Hypothalamus (tissue), 51 donors: ENCODE data around the gene CST8.

Experiments used
- DNase-seq, 51 donors: peaks; one replicate each; lab custom pipeline; 2025; lab: John Stamatoyannopoulos, UW

The CST8 gene

DNA sequence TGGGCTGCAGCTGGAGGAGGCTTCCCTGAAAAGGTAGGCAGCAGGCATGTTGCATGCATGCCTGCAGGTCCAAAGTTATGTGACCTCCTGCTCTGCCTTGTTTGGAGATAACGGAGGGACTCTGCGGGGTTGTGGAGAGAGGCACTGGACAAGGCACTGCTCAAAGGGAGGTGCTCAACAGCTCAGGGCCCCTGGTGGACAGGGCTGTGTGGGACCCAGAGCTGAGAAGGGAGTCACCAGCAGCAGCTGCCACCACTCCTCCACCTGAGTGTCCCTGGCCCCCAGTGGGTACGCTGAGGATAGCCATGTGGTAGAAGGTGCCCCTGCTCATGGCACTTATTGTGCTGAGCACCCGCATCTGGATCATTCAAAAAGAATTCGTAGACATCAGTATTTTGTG lies 15.5 kb upstream of the CST8 start:
- DNase-seq: no peak

DNA sequence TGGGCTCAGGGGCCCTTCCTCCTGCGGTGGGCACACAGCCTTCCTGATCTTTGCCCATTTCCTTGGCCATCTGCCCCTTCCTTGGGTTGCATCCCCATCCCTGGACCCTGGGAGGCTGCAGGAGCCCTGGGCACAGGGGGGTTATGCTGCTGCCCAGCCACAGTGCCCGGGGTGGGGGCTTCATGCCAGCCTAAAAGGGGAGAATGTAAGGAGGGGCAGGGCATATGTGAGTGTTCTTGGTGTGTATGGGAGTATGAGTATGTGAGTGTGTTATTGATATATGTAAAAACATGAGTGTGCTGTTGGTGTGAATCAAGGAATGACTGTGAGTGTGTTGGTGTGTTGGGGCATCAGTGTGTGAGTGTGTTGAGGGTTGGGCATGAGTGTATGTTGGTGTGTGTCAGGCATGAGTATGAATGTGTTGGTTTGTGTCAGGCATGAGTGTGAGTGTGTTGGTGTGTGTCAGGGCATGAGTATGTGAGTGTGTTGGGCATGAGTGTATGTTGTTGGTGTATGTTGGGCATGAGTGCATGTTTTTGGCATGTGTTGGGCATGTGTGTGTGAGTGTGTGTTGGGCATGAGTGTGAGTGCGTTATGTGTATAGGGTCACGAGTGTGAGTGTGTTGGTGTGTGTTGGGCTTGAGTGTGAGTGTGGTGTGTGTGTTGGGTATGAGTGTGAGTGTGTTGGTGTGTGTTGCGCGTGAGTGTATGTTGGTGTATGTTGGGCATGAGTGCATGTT lies 14.7 kb upstream of the CST8 start:
- no peak for DNase-seq

DNA sequence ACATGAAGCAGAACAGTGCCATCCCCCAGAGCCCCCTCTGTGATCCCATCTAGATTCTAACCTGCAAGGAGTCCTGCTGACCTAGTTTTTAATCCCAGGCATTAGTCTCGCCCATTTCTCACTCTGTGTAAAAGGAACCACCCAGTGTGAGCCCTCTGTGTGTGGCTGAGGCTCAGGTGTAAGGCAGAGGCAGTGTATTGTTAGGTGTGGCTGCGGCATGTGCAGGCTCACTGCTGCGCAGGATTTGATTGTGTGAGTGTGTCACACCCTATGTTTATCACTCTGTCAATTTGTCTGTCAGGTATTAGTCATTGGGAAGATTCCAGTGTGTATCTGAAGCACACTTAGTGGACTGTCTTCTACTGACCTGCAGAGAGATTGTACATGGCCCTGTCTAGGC lies 13.7 kb upstream of the CST8 start:
- DNase-seq: no peak

GRCh38 chr20:23479043-23479442 lies 11.9 kb upstream of the CST8 start:
- no peak for DNase-seq

DNA sequence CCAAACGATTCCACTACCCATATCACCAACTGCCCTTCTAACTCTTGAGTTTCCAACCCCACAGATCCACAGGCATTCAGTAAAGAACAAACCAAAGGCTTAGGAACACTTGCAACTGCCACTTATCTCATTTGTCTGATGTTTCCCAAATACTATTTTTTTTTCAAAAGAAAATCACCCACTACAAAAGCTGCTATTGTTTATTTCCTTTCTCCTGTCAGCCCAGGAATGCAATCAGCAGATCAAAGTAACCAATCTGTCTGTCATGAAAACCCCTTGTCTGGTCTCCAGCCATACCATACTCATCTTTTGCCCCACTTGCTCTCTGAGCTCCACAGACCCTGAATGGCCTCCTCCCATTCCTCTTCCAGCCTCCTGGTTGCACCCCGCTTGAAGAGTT lies 8.8 kb upstream of the CST8 start:
- no peak for DNase-seq

DNA sequence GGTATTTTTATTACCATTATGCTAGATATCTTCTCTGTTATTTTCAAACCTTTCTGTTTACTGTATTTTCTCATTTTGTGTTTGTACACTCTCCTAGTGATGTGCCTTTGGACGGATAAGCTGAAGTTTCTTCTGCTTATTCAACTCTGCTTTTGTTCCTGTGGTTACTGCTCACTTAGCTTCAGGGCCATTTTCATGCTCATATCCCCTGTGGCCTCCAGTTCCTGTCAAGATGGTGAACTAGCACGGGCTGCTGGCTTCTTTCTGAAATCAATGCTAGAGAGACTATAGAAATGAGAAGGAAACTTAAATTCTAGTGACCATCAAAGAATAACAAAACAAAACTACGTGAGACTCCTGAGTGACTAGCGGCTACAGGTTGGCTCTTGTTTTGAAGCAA lies 6.8 kb upstream of the CST8 start:
- no peak for DNase-seq

DNA sequence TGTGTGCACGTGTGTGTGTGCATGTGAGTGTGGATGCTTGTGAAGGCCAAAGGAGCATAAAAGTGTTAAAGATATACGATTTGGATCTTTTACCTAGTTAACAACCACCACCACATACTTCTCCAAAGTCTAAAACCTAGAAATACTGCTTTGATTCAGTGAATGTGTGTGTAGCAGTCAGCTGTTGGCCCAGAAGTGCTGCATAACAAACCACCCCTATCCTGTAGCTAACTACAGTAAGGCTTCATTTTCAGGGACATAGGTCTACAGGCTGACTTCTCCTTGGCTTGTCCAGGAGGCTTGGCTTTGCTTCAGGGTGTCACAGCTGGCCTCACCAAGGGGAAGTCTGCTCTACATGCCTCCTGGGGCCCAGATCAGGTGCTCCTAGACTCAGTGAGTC lies 2.4 kb upstream of the CST8 start:
- DNase-seq: no peak

GRCh38 chr20:23488996-23489395 lies 1.9 kb upstream of the CST8 start:
- no peak for DNase-seq

DNA sequence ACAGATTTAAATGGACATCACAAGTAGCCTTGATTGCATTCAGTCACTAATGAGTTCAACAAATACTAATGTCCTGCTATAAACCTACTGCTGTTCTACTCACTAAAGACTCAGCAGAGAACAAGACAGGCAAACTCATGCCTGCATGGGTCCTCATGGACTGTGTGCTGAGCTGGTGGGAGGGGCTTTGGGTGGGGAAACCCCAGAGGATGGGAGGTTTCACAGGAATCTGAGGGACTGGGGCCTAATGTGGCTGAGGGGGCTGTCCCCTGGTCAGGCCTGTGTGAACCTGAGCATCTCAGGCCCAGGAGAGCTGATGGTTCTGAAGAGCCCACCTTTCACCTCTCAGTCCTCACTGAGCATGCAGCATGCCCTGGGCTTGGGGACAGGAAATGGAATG lies 1.4 kb downstream of the CST8 start:
- DNase-seq: no peak

DNA sequence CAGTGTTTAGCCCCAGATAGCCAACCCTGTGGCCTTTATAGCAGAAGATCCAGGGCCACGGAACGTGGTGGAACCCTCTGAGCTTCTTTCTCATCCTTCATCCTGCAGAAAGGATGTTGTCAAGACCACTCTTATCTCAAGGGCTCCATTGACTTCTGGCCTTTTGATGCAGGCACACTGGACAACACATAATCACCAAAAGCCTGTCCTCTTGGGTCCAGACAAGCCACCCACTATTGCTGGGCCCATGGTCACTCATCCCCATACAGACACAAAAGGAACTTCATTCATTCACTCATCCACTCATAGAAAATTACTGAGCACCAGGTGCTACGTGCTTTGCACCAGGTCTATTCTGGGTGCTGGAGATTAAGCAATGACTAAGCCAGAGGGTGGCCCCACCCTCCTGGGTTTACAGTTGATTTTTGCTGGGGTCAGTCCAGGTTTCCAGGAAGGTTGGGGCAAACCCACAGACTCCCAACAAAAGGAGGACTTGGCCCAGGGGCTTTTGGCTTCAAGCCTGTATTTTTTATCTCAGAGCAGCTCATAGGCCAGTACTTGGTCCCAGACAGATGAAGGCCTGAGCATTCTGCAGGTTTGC lies 2.4 kb downstream of the CST8 start:
- no peak for DNase-seq

DNA sequence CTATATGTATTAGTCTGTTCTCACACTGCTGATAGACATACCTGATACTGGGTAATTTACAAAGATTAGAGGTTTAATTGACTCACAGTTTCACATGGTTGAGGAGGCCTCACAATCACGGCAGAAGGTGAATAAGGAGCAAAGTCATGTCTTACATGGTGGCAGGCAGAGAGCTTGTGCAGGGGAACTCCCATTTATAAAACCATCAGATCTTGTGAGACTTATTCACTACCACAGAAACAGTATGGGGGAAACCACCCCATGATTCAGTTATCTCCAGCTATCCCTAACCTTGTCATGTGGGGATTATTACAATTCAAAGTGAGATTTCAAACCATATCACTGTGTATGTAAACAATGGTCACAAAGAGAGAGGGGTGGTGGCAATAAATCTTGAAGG lies 6.6 kb downstream of the CST8 start:
- no peak for DNase-seq

DNA sequence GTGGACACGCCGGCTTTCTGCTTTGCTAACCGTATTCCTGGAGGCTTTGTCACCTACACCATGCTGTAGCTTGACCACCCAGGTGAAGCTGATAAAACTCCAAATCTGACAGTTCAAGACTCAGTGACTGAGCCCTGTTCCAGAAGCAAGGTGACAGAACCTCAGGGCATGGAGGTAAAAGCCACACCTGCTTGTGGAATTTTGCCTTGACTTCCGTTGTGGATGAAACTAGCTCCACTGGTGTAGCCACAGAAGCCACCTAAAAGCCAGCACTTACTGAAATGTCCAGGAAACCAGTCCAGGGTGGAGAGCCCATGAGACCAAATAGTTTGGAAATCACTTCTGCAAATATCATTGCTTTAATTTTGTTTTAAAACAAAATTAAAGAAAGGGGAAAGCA lies 11.0 kb downstream of the CST8 start:
- no peak for DNase-seq

DNA sequence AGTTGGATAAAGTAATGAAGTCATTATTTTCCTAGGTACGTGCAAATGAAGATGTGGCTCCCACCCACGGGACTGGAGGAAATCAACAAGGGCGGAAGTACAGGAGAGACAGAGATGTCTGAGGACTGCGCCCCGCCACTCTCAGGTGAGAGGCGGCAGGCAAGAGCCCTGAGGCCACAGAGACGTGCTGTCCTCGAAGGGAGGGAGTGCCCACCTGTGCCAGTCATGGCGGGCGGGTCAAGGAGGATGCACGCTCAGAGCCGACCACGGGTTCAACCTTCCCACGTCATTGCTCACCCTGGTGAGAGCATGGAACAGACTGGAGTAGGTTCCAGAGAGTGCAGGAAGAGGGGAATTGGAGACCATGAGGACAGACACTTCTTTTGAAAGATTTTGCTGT lies 12.7 kb downstream of the CST8 start:
- no peak for DNase-seq

DNA sequence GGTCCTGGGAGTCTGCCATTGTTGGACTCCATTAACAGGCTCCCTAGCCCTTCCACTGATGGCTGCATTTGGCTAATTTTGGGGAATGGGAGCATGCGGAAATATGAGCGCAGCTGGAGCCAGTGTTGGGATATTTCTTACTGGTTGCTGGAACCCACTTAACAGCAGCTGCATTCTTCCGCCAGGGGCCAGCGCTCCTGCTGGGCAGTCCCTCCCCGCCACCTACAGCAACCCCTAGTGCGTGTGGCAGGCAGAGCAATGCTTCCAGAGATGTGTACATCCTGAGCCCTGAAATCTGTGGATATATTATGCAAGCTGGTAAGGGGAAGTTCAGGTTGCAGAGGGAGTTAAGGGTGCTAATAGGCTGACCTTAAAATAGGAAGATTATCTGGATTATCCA lies 16.4 kb downstream of the CST8 start:
- DNase-seq: no peak

DNA sequence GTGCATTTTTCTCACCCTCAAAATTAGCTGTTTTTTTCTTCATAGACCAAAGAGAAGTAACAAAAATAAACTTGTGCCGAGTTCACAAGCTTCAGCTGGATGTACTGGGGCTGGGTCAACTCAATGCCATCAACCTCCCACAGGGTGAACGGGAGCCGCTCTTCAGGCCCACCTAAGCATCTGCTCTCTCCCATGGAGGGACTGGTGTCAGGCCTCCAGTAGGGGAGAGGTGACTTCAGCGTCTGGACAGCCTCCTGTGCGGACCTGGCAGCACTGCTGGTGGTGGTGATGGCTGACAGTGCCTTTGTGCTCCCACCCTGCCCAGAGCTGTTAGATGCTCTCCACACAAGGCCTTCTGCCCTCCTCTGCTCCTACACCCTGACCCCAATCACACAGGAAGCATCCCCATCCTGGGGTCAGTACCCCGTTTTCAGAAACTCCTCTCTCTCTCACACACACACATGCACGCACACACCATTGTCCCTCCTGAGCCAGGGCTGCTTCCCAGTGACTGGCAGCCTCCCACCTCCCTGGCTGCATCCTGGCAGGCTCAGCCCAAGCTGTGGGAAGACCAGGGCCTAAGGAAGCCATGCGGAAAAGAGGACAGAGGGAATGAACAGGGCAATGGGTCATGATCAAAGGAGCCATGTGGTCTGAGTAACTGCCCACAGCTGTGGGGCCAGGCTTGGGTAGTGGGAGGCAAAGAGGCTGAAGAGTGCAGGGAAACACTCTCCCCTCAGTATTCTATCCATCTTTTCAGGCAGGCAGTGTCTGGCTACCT lies 17.7 kb downstream of the CST8 start:
- no peak for DNase-seq

DNA sequence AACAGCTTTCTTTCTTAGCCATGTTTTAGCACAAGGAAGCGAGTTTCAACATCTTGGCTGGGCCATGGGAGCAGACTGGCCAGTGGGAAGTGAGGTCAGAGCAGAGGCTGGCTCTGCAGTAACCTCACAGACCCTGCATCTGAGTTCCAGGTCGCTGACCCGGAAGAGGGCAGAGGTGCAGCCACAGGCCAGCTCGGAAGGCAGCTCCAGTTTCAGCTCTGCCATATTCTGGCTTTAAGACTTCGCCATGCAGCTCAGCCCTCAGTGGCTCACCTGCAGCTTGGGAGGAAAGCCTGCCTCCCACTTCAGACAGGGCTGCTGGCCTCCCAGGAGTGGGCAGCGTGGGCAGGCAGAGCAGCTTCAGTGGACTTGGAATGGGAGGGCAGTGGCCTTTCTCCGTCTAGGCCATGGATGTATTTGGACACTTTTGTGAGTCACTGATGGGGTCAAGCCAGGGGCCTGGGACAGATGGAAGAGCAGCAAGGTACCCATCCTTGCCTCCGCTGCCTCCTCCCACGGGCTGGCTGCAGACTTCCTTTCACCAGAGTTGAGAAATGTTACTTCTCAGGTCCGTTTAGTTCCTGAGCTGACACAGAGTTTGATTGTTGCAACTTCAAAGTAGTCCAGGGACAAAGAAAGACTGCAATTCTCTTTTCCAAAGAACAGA lies 18.5 kb downstream of the CST8 start:
- DNase-seq: no peak

- DNase-seq: no peak
These were observed 19.2 kb downstream of the CST8 start for GRCh38 chr20:23510000-23510590.

DNA sequence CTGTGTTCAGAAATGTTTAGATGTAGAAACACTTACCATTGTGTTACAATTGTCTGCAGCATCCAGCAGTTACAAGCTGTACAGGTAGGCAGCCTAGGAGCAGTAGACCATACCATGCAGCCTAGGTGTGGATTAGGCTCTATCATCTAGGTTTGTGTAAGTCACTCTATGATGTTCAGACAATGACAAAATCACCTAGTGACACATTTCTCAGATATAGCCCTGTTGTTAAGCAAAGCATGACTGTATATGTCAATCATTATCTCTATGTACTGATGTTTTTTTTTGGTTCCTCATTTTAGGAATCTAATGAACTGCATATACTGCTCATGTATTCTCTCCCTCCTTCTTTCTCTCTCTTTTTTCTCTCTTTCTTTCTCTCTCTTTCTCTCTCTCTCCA lies 22.2 kb downstream of the CST8 start:
- no peak for DNase-seq

DNA sequence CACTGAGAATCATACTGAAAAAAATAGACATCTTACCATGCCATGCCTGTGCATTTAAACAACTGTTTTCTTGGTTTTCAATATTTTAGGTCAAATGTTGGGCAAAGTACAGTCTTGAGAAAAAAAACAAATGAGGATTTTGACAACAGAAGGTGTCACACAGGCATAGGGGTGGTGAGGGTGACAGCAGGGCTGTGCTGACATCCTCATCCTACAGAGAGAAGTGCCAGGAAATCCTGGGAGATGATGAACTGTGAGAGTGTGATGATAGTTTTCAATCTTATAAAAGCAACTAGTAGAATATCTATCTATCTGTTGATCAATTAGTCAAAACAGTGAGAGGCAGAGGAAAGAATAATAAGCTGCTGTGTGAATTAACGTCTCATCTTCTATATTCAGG lies 23.9 kb downstream of the CST8 start:
- DNase-seq: no peak

GRCh38 chr20:23515250-23515939 lies 24.5 kb downstream of the CST8 start:
- no peak for DNase-seq

DNA sequence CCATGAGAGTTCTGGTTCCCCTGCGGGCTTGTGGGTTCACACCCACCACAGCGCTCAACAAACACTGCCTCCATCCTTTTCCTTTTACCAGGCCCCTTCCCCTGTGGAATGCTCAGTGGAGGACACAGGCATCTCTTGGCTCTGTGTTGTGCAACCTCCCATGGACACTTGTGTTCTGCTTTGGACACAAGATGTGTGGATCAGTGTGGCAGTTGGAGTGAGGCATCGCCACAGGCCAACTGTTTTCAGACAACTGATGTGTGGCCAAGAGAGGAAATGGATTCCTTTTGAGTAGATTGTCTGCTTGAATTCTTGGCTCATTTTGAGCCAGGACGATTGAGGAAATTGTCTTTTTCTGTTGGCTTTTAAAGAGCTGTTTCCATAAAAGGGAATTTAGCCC lies 26.8 kb downstream of the CST8 start:
- DNase-seq: no peak
